ENCODE data around the gene JMJD8.

DNA sequence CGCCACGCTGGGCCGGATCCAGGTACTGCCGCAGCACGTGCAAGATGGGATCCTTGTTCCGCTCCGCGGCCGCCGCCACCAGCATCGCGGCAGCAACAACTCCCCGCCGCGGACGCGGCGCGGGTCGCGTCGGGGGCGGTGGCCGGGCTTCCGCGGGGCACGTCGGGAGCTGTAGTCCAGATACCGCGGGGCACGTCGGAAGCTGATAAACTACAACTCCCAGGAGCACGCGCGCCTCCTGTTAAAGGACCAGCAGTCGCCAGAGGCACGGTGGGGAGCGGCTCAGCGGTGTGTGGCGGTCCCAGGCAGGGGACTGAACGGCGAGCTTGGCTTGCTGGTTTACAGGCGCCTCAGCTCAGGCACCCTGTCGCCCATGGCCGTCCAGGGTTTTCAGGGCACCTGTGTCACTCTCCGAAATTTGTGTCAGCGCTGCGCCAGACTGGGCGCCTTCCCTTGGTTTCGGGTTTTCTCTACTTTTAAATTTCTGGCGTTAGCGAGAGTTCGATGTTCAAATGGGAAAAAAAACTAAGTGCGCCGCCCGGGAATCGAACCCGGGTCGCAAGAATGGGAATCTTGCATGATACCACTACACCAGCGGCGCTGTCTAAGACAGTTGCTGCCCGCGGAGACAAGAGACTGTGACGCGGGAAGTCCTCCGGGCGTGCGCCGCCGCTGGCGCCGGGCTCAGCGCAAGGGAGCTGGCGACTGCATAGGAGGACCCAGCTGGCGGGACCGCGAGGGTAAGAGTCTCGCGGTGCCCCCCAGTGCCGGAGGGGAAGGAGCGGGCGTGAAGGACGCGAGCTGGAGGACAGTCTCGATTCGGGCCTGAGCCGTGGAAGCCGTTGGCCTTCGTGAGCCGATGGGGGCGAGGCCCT is 47.7 kb downstream of the JMJD8 start, which contains the start of gene METTL26:
- TF ChIP-seq, protein P1, sequence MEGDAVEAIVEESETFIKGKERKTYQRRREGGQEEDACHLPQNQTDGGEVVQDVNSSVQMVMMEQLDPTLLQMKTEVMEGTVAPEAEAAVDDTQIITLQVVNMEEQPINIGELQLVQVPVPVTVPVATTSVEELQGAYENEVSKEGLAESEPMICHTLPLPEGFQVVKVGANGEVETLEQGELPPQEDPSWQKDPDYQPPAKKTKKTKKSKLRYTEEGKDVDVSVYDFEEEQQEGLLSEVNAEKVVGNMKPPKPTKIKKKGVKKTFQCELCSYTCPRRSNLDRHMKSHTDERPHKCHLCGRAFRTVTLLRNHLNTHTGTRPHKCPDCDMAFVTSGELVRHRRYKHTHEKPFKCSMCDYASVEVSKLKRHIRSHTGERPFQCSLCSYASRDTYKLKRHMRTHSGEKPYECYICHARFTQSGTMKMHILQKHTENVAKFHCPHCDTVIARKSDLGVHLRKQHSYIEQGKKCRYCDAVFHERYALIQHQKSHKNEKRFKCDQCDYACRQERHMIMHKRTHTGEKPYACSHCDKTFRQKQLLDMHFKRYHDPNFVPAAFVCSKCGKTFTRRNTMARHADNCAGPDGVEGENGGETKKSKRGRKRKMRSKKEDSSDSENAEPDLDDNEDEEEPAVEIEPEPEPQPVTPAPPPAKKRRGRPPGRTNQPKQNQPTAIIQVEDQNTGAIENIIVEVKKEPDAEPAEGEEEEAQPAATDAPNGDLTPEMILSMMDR (IDR thresholded peaks at IDR 0.05): no peak
- peak in 1 of 2 donors; percentile 59 for TF ChIP-seq POLR2A (IDR thresholded peaks at IDR 0.05)

Measured in thyroid gland (tissue), 4 donors.